Chondrocyte (in vitro differentiated cells): ENCODE data around the gene CFAP299. TPM values are rescaled to one million over a fixed set of nuclear protein-coding genes. Genes with fewer than 3 reads are reported as not detected.

Experiments used
- DNase-seq: peaks from one replicate; pipeline ENCODE4 v3.0.0; 2021; ENCODE audit warnings: mixed read lengths, low spot score
- H3K27ac Mint-ChIP-seq: one replicate; pipeline ENCODE4 v1.8.0; 2021; ENCODE audit warnings: mild to moderate bottlenecking, moderate library complexity, mixed read lengths; ENCODE audit not compliant: unreplicated experiment
- H3K27me3 Mint-ChIP-seq: 2 replicates; pipeline ENCODE4 v1.8.0; 2021; ENCODE audit warnings: low read depth, mixed read lengths
- H3K36me3 Mint-ChIP-seq: 2 replicates; pipeline ENCODE4 v1.8.0; 2021; ENCODE audit warnings: low read depth, mixed read lengths
- H3K4me1 Mint-ChIP-seq: 2 replicates; pipeline ENCODE4 v1.8.0; 2021; ENCODE audit warnings: low read depth, mild to moderate bottlenecking, mixed read lengths
- H3K4me3 Mint-ChIP-seq: one replicate; pipeline ENCODE4 v1.8.0; 2021; ENCODE audit warnings: mild to moderate bottlenecking, moderate library complexity, mixed read lengths; ENCODE audit not compliant: unreplicated experiment
- H3K9me3 Mint-ChIP-seq: 2 replicates; pipeline ENCODE4 v1.8.0; 2021; ENCODE audit warnings: low read depth, mixed read lengths
- CTCF ChIP-seq: fragments of 200-600 bp; sonication (generic); IDR thresholded peaks from 2 replicates; pipeline ENCODE4 v1.5.0; 2021; ENCODE audit warnings: antibody characterized with exemption, mild to moderate bottlenecking, moderate library complexity
- total RNA-seq: library from RNA; stranded (reverse); gene quantifications from 3 replicates; pipeline ENCODE4 v1.2.1, GENCODE V29; 2021

CFAP299 gene
- total RNA-seq, 1 donor from 2014 or later: 0.52 TPM

- Mint-ChIP-seq H3K27me3 (no peaks in the 10 kb centered on the region), H3K4me3 (no peak overlapping the region), H3K27ac (no peak overlapping the region)
These were observed 373.7 kb downstream of the CFAP299 start for GRCh38 chr4:80709082-80709869.

GRCh38 chr4:80710748-80711451 lies 375.4 kb downstream of the CFAP299 start:
- H3K27ac Mint-ChIP-seq: no peak overlapping the region
- H3K36me3 Mint-ChIP-seq: no peaks in the 10 kb centered on the region
- H3K4me1 Mint-ChIP-seq: no peaks in the 10 kb centered on the region
- TF ChIP-seq CTCF: no peak
- no peak overlapping the region for H3K4me3 Mint-ChIP-seq
- H3K9me3 Mint-ChIP-seq: no peaks in the 10 kb centered on the region
- no peaks in the 10 kb centered on the region for H3K27me3 Mint-ChIP-seq
- peak; percentile 19 for DNase-seq

More at GRCh38 chr4:80709082-80709869, 373.7 kb downstream of the CFAP299 start:
- no peak for DNase-seq
- no peaks in the 10 kb centered on the region for H3K9me3 Mint-ChIP-seq
- H3K36me3 Mint-ChIP-seq: no peaks in the 10 kb centered on the region
- no peaks in the 10 kb centered on the region for H3K4me1 Mint-ChIP-seq
- no peak for TF ChIP-seq CTCF

GRCh38 chr4:80711956-80712355 lies 376.4 kb downstream of the CFAP299 start:
- no peak overlapping the region for H3K27ac Mint-ChIP-seq
- no peak for TF ChIP-seq CTCF
- H3K4me3 Mint-ChIP-seq: no peak overlapping the region
- H3K9me3 Mint-ChIP-seq: no peaks in the 10 kb centered on the region
- H3K27me3 Mint-ChIP-seq: no peaks in the 10 kb centered on the region
- H3K4me1 Mint-ChIP-seq: no peaks in the 10 kb centered on the region
- no peak for DNase-seq
- no peaks in the 10 kb centered on the region for H3K36me3 Mint-ChIP-seq

GRCh38 chr4:80713409-80713808 lies 377.9 kb downstream of the CFAP299 start:
- DNase-seq: no peak
- no peak for TF ChIP-seq CTCF
- Mint-ChIP-seq H3K27me3 (no peaks in the 10 kb centered on the region), H3K27ac (no peak overlapping the region), H3K4me1 (no peaks in the 10 kb centered on the region), H3K4me3 (no peak overlapping the region), H3K9me3 (peaks cover 6% of the 10 kb centered on the region), H3K36me3 (no peaks in the 10 kb centered on the region)

GRCh38 chr4:80717204-80717603 lies 381.7 kb downstream of the CFAP299 start:
- Mint-ChIP-seq H3K9me3 (peaks cover 30% of the 10 kb centered on the region), H3K27me3 (no peaks in the 10 kb centered on the region), H3K36me3 (no peaks in the 10 kb centered on the region), H3K4me1 (no peaks in the 10 kb centered on the region), H3K27ac (no peak overlapping the region), H3K4me3 (no peak overlapping the region)
- no peak for DNase-seq
- no peak for TF ChIP-seq CTCF
